Uterus (tissue), 2 donors: ENCODE measurements around the gene BMPR1B.

Experiments used
- POLR2A ChIP-seq, 2 donors: fragments of 450-650 bp; IDR thresholded peaks; one replicate each; pipeline ENCODE4 v1.6.1; 2016; ENCODE audit warnings: antibody characterized with exemption in 2 of 2, mild to moderate bottlenecking in 1 of 2, moderate library complexity in 1 of 2
- TF ChIP-seq, protein P1 (sequence below), 4 experiments: fragments of 200-600 bp in 2 of 4; fragments of 450-650 bp in 2 of 4; sonication (generic) in 2 of 4; IDR thresholded peaks; one replicate each; pipeline ENCODE4 v1.5.1; 2016 to 2019; ENCODE audit warnings: antibody characterized with exemption in 4 of 4, mild to moderate bottlenecking in 2 of 4, moderate library complexity in 1 of 4

- TF ChIP-seq, protein P1, sequence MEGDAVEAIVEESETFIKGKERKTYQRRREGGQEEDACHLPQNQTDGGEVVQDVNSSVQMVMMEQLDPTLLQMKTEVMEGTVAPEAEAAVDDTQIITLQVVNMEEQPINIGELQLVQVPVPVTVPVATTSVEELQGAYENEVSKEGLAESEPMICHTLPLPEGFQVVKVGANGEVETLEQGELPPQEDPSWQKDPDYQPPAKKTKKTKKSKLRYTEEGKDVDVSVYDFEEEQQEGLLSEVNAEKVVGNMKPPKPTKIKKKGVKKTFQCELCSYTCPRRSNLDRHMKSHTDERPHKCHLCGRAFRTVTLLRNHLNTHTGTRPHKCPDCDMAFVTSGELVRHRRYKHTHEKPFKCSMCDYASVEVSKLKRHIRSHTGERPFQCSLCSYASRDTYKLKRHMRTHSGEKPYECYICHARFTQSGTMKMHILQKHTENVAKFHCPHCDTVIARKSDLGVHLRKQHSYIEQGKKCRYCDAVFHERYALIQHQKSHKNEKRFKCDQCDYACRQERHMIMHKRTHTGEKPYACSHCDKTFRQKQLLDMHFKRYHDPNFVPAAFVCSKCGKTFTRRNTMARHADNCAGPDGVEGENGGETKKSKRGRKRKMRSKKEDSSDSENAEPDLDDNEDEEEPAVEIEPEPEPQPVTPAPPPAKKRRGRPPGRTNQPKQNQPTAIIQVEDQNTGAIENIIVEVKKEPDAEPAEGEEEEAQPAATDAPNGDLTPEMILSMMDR (IDR thresholded peaks at IDR 0.05): no peak
- TF ChIP-seq POLR2A (IDR thresholded peaks at IDR 0.05): no peak
Measured at GRCh38 chr4:94889523-94889922, 131.8 kb downstream of the BMPR1B start.
